Measurements from ENCODE around the gene COPB1. TPM values are rescaled to one million over a fixed set of nuclear protein-coding genes. Genes with fewer than 3 reads are reported as not detected.

The COPB1 gene
- total RNA-seq, 1 donor from 2014 or later = 87.8 TPM

DNA sequence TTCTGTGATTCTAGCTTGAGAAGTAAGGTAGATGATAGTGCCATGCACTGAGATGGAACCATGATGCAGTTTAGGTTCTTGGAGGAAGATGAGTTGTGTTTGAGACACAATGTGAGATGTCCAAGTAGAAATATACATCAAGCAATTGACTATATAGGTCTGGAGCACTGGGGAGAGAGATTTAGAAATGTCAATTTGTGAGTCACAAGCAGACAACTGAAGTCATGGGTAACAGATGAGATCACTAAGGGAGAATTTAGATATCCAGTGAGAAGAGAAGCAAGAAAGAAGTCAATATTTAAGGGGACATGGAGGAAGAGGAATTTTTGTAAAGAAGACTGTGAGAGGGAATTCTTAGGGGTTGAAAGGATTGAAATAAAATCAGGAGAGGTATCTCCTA is 75.5 kb downstream of the COPB1 start:
- peaks cover 23% of the 10 kb centered on the region for H3K4me1 ChIP-seq
- intact Hi-C loops (cut with DNase I) = no loop called here
- TF ChIP-seq CTCF (IDR thresholded peaks at IDR 0.05) = no peak
- no peaks in the 10 kb centered on the region for H3K9me3 ChIP-seq
- DNase-seq (no peak), ATAC-seq (no peak)
- H3K36me3 ChIP-seq = no peaks in the 10 kb centered on the region
- no peak overlapping the region for H3K4me3 ChIP-seq
- H3K27ac ChIP-seq = no peak overlapping the region
- no peaks in the 10 kb centered on the region for H3K27me3 ChIP-seq (ENCODE audit: low read depth)

DNA sequence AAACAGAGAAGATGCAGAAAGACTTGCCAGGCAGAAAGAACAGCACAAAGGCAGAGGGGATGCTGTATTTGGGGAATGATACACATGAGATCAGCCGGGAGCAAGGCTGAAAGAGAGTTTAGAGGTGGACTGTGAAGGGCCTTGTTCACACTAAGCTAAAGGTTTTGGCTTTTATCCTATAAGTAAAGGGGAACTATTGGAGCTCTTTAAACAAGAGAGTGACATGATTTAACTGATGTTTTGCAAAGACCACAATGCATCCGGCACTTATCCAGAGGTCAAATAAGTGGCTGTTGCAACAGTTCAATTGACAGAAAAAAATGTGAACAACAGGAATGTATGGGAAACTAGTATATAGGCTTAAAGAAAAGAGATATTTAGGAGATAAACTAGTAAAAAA is 76.0 kb downstream of the COPB1 start:
- H3K4me3 ChIP-seq = no peak overlapping the region
- peaks cover 23% of the 10 kb centered on the region for H3K4me1 ChIP-seq
- no peaks in the 10 kb centered on the region for H3K36me3 ChIP-seq
- TF ChIP-seq CTCF (IDR thresholded peaks at IDR 0.05) = no peak
- no peaks in the 10 kb centered on the region for H3K27me3 ChIP-seq (ENCODE audit: low read depth)
- DNase-seq (no peak), ATAC-seq (no peak)
- intact Hi-C loops (cut with DNase I) = no loop called here
- no peak overlapping the region for H3K27ac ChIP-seq
- no peaks in the 10 kb centered on the region for H3K9me3 ChIP-seq

DNA sequence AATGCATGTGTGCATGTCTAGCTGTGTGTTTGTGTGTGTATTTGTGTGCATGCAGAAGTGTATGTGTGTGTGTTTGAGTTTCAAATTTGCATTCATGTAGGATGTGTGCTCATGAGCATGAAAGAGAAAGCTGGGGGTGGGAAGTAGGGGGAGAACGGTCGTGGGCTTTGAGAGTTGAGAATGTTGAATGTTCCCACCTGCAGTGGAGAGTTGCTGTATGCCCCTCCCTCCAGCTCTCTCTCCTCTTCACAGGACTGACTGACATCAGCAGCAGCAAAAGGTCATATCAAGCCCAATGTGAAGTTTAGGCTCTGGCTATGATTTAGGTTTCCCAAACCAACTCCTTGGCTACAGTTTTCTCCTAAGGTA is 76.8 kb downstream of the COPB1 start:
- H3K4me1 ChIP-seq = peaks cover 23% of the 10 kb centered on the region
- no peak for TF ChIP-seq CTCF (IDR thresholded peaks at IDR 0.05)
- no peaks in the 10 kb centered on the region for H3K27me3 ChIP-seq (ENCODE audit: low read depth)
- H3K9me3 ChIP-seq = no peaks in the 10 kb centered on the region
- no peaks in the 10 kb centered on the region for H3K36me3 ChIP-seq
- intact Hi-C loops (cut with DNase I) = no loop called here
- peak in 1 of 2 donors; percentile 22 for ATAC-seq
- no peak overlapping the region for H3K27ac ChIP-seq
- DNase-seq = no peak
- H3K4me3 ChIP-seq = no peak overlapping the region

- Histone ChIP-seq H3K4me1 (peaks cover 23% of the 10 kb centered on the region), H3K9me3 (no peaks in the 10 kb centered on the region), H3K4me3 (no peak overlapping the region), H3K27ac (peak overlapping the region; percentile 24), H3K27me3 (ENCODE audit: low read depth) (no peaks in the 10 kb centered on the region), H3K36me3 (no peaks in the 10 kb centered on the region)
- TF ChIP-seq CTCF (IDR thresholded peaks at IDR 0.05) = no peak
- ATAC-seq = peak; percentile 91 to 95
- intact Hi-C loops (cut with DNase I) = no loop called here
- peak; percentile 76 for DNase-seq
These were observed 77.4 kb downstream of the COPB1 start for GRCh38 chr11:14422052-14422813.

DNA sequence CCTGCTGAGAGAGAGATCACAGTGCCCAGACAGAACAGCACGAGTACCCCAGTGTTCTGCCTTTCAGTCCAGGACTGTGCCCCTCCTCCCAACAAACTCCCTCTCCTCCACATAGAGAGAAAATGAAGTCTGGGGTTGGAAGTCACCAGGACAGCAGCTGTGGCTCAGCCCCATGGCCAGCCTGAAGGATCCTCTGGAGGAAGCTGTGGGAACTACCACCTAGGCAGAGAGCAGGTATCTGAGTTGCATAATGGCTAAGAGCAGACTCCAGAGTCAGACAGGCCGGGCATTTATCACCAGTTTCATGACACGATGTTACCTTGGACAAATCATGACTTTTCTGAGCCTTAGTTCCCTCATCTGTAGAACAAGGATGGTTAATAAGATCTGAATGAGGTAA is 79.4 kb downstream of the COPB1 start:
- no peak for TF ChIP-seq CTCF (IDR thresholded peaks at IDR 0.05)
- intact Hi-C loops (cut with DNase I) = no loop called here

More for the DNA sequence above, 79.4 kb downstream of the COPB1 start:
- Histone ChIP-seq H3K27me3 (ENCODE audit: low read depth) (no peaks in the 10 kb centered on the region), H3K36me3 (no peaks in the 10 kb centered on the region), H3K9me3 (no peaks in the 10 kb centered on the region), H3K27ac (no peak overlapping the region), H3K4me3 (no peak overlapping the region), H3K4me1 (peaks cover 23% of the 10 kb centered on the region)
- no peak for ATAC-seq
- no peak for DNase-seq
